Measurements from ENCODE around the gene TNFSF9. TPM values are rescaled to one million over a fixed set of nuclear protein-coding genes. Genes with fewer than 3 reads are reported as not detected.

The TNFSF9 gene
- total RNA-seq, 1 donor from 2014 or later: 0.76 TPM

- Mint-ChIP-seq H3K4me1 (no peaks in the 10 kb centered on the region), H3K27ac (no peak overlapping the region), H3K36me3 (no peaks in the 10 kb centered on the region), H3K4me3 (no peak overlapping the region), H3K9me3 (peaks cover 20% of the 10 kb centered on the region), H3K27me3 (ENCODE audit: low read depth) (peaks cover 4% of the 10 kb centered on the region)
- TF ChIP-seq CTCF (IDR thresholded peaks at IDR 0.05; ENCODE audit: unreplicated experiment): no peak
- DNase-seq (ENCODE audit: low spot score in 2 of 2, unreplicated experiment in 2 of 2): no peak
Observed at GRCh38 chr19:6570764-6571163, 39.9 kb downstream of the TNFSF9 start.

GRCh38 chr19:6571167-6571566 lies 40.3 kb downstream of the TNFSF9 start:
- no peak for DNase-seq (ENCODE audit: low spot score in 2 of 2, unreplicated experiment in 2 of 2)
- no peak overlapping the region for H3K4me3 Mint-ChIP-seq
- H3K9me3 Mint-ChIP-seq: peaks cover 16% of the 10 kb centered on the region
- no peak overlapping the region for H3K27ac Mint-ChIP-seq
- no peaks in the 10 kb centered on the region for H3K36me3 Mint-ChIP-seq
- TF ChIP-seq CTCF (IDR thresholded peaks at IDR 0.05; ENCODE audit: unreplicated experiment): no peak
- H3K27me3 Mint-ChIP-seq (ENCODE audit: low read depth): peaks cover 4% of the 10 kb centered on the region
- H3K4me1 Mint-ChIP-seq: no peaks in the 10 kb centered on the region

- no peak overlapping the region for H3K4me3 Mint-ChIP-seq
- no peaks in the 10 kb centered on the region for H3K36me3 Mint-ChIP-seq
- no peak for TF ChIP-seq CTCF (IDR thresholded peaks at IDR 0.05; ENCODE audit: unreplicated experiment)
- H3K27ac Mint-ChIP-seq: no peak overlapping the region
- DNase-seq (ENCODE audit: low spot score in 2 of 2, unreplicated experiment in 2 of 2): no peak
- peaks cover 11% of the 10 kb centered on the region for H3K9me3 Mint-ChIP-seq
- H3K4me1 Mint-ChIP-seq: no peaks in the 10 kb centered on the region
- peaks cover 4% of the 10 kb centered on the region for H3K27me3 Mint-ChIP-seq (ENCODE audit: low read depth)
Observed at GRCh38 chr19:6572217-6572616, 41.4 kb downstream of the TNFSF9 start.

- no peaks in the 10 kb centered on the region for H3K36me3 Mint-ChIP-seq
- H3K27ac Mint-ChIP-seq: no peak overlapping the region
- H3K27me3 Mint-ChIP-seq (ENCODE audit: low read depth): peaks cover 4% of the 10 kb centered on the region
- H3K4me3 Mint-ChIP-seq: no peak overlapping the region
- no peak for DNase-seq (ENCODE audit: low spot score in 2 of 2, unreplicated experiment in 2 of 2)
- peaks cover 14% of the 10 kb centered on the region for H3K9me3 Mint-ChIP-seq
- no peaks in the 10 kb centered on the region for H3K4me1 Mint-ChIP-seq
- no peak for TF ChIP-seq CTCF (IDR thresholded peaks at IDR 0.05; ENCODE audit: unreplicated experiment)
Observed at GRCh38 chr19:6573350-6573749, 42.5 kb downstream of the TNFSF9 start.

- TF ChIP-seq CTCF (IDR thresholded peaks at IDR 0.05; ENCODE audit: unreplicated experiment): no peak
- peaks cover 6% of the 10 kb centered on the region for H3K27me3 Mint-ChIP-seq (ENCODE audit: low read depth)
- peaks cover 10% of the 10 kb centered on the region for H3K9me3 Mint-ChIP-seq
- no peak overlapping the region for H3K4me3 Mint-ChIP-seq
- DNase-seq (ENCODE audit: low spot score in 2 of 2, unreplicated experiment in 2 of 2): no peak
- H3K27ac Mint-ChIP-seq: no peak overlapping the region
- H3K36me3 Mint-ChIP-seq: no peaks in the 10 kb centered on the region
- no peaks in the 10 kb centered on the region for H3K4me1 Mint-ChIP-seq
Observed at GRCh38 chr19:6576869-6577475, 46.1 kb downstream of the TNFSF9 start.

All from mesothelial cell of epicardium (in vitro differentiated cells).